Adrenal gland (tissue), 12 donors: ENCODE results near the gene C1QTNF4. TPM values are rescaled to one million over a fixed set of nuclear protein-coding genes. Genes with fewer than 3 reads are reported as not detected.
"Not testable (repeated sequence)": the region's sequence is repeated elsewhere in the genome, so short reads cannot be mapped to it uniquely, and the experiment has no call there.

Experiments used
- DNase-seq, 7 donors: peaks; one replicate each; pipeline ENCODE4 v3.0.0-alpha.2; 2019 to 2020
- H3K27ac ChIP-seq, 5 donors: fragments of 200-600 bp; sonication (generic) in 4 of 5; 1 replicate in 3 of 5; 2 replicates in 2 of 5; pipeline versions ENCODE4 v1.5.1 to v1.8.0; 2016 to 2020; ENCODE audit warnings: mild to moderate bottlenecking in 1 of 5
- H3K27me3 ChIP-seq: fragments of 200-600 bp; 2 replicates; pipeline ENCODE4 v1.8.0; 2021
- H3K36me3 ChIP-seq, 2 donors: fragments of 200-600 bp; replicated peaks in 1 of 2; 1 replicate in 1 of 2; 2 replicates in 1 of 2; pipeline versions ENCODE4 v1.5.1 to v1.8.0; 2018 to 2022
- H3K4me1 ChIP-seq, 2 donors: fragments of 200-600 bp; replicated peaks in 1 of 2; 1 replicate in 1 of 2; 2 replicates in 1 of 2; pipeline versions ENCODE4 v1.5.1 to v1.8.0; 2018 to 2021
- H3K4me3 ChIP-seq, 4 donors: fragments of 200-600 bp; sonication (generic) in 3 of 4; one replicate each; pipeline ENCODE4 v1.5.1; 2016 to 2018
- H3K9me3 ChIP-seq, 3 donors: fragments of 200-600 bp; sonication (generic) in 1 of 3; replicated peaks in 1 of 3; 1 replicate in 2 of 3; 2 replicates in 1 of 3; pipeline versions ENCODE4 v1.5.1 to v1.8.0; 2016 to 2021
- CTCF ChIP-seq, 6 experiments: fragments of 450-650 bp in 4 of 6; fragments of 200-600 bp in 2 of 6; sonication (generic) in 1 of 6; IDR thresholded peaks; 1 replicate in 5 of 6; 2 replicates in 1 of 6; pipeline versions ENCODE4 v1.5.1 to v1.8.0; 2016 to 2021; ENCODE audit warnings: antibody characterized with exemption in 6 of 6, mild to moderate bottlenecking in 2 of 6, moderate library complexity in 1 of 6
- POLR2A ChIP-seq, 2 donors: fragments of 450-650 bp; IDR thresholded peaks; one replicate each; pipeline ENCODE4 v1.6.1; 2017; ENCODE audit warnings: antibody characterized with exemption in 2 of 2, mild to moderate bottlenecking in 2 of 2, moderate library complexity in 1 of 2
- WGBS, 4 donors: extraction: QIAGEN DNeasy Blood & Tissue Kit in 2 of 4; methylation state at CpG; one replicate each; pipeline versions ENCODE4 v1.1.5 to v1.1.7; 2013 to 2017; 5-methylcytosine and 5-hydroxymethylcytosine counted together
- intact Hi-C, 2 donors: fragments of 100-400 bp; cut with DNase I; formaldehyde crosslinking; loops; one replicate each; pipeline versions ENCODE4 v1.14.1 to v1.15.0; 2022 to 2023
- polyA plus RNA-seq, 3 donors: library from polyadenylated mRNA; stranded (reverse); fragments of 200-250 nt in 2 of 3; fragments of 350-450 nt in 1 of 3; fragmentation: Illumina TruSeq in 1 of 3; extraction: RNeasy Lipid Tissue Mini Kit (QIAGEN cat#74804) in 1 of 3; gene quantifications; one replicate each; pipeline ENCODE4 v1.2.3, GENCODE V29; 2013 to 2014
- total RNA-seq, 9 donors: library from RNA; depleted of rRNA in 4 of 9; stranded (reverse); fragments of >200 nt in 4 of 9; fragments of 120-200 nt in 1 of 9; fragmentation: NEBNext Ultra II Directional in 1 of 9; extraction: Animal tissue kit (Norgen Biotek cat#: 25700) in 1 of 9; gene quantifications; one replicate each; pipeline versions ENCODE4 v1.1.0 to v1.2.4, GENCODE V29; 2013 to 2023
- donor health status: healthy with polysubstance abuse.
- donor health status: Bipolar disorder and iron deficiency.
- donor health status: DM: yes; HTN: yes; CAD: no.
- donor health status: DM: no; HTN: no; CAD: no.
- donor health status: DM: no; HTN: no; CAD: no.
- donor health status: DM: yes; HTN: yes; CAD: no.

C1QTNF4 gene
- total and polyA plus RNA-seq, 12 donors: 0.74 to 6.8 (median 2.6) TPM; not detected in 1

- peak in 3 of 7 donors; percentile 35 to 58 (median 38) for DNase-seq
- no peaks in the 10 kb centered on the region for H3K27me3 ChIP-seq
- 37 to 43% (median 39%) methylated on average over 17 of the region's 17 CpGs for WGBS, 4 donors
- no peaks in the 10 kb centered on the region for H3K9me3 ChIP-seq
- TF ChIP-seq POLR2A (IDR thresholded peaks at IDR 0.05) (no peak), CTCF (IDR thresholded peaks at IDR 0.05) (no peak)
- peak overlapping the region; percentile 69 to 99 (median 98) for H3K4me3 ChIP-seq
- H3K4me1 ChIP-seq: peaks cover 0 to 18% of the 10 kb centered on the region in 2 donors
- intact Hi-C loops: no loop called here
- H3K27ac ChIP-seq: peak overlapping the region in 4 of 5 donors; percentile 73 to 88 (median 80)
- peaks cover 0 to 8% of the 10 kb centered on the region in 2 donors for H3K36me3 ChIP-seq
These were observed 28.0 kb downstream of the C1QTNF4 start for GRCh38 chr11:47566149-47566698.

- H3K36me3 ChIP-seq: peaks cover 0 to 5% of the 10 kb centered on the region in 2 donors
- DNase-seq: peak; percentile 70 to 84 (median 81)
- H3K27me3 ChIP-seq: no peaks in the 10 kb centered on the region
- peaks cover 0 to 18% of the 10 kb centered on the region in 2 donors for H3K4me1 ChIP-seq
- 0 to 2% (median 1%) methylated on average over 7 to 86 of the region's 86 CpGs for WGBS, 4 donors
- no peaks in the 10 kb centered on the region for H3K9me3 ChIP-seq
- intact Hi-C loops: no loop called here
- TF ChIP-seq CTCF (IDR thresholded peaks at IDR 0.05) (no peak), POLR2A (IDR thresholded peaks at IDR 0.05) (peak; percentile 76 to 78)
- H3K27ac ChIP-seq: peak within 1 kb of the TSS in 4 of 5 donors; percentile 73 to 88 (median 80)
- peak within 1 kb of the TSS; percentile 69 to 99 (median 98) for H3K4me3 ChIP-seq
These were observed 28.7 kb downstream of the C1QTNF4 start, which contains the start of gene PTPMT1 for GRCh38 chr11:47565340-47566148. TSS of gene PTPMT1 (plus strand) at chr11:47565599. CDS start at chr11:47565623, 24 bp downstream.

GRCh38 chr11:47564933-47565339 lies 29.3 kb downstream of the C1QTNF4 start:
- H3K36me3 ChIP-seq: peaks cover 0 to 3% of the 10 kb centered on the region in 2 donors
- H3K4me3 ChIP-seq: peak overlapping the region in 2 of 4 donors; percentile 98
- no peaks in the 10 kb centered on the region for H3K27me3 ChIP-seq
- H3K9me3 ChIP-seq: no peaks in the 10 kb centered on the region
- H3K27ac ChIP-seq: peak overlapping the region in 3 of 5 donors; percentile 76 to 88 (median 83)
- intact Hi-C loops: no loop called here
- H3K4me1 ChIP-seq: peaks cover 0 to 18% of the 10 kb centered on the region in 2 donors
- TF ChIP-seq POLR2A (IDR thresholded peaks at IDR 0.05): no peak
- TF ChIP-seq CTCF (IDR thresholded peaks at IDR 0.05): no peak
- WGBS, 4 donors: 12 to 18% (median 15%) methylated on average over 9 to 11 of the region's 11 CpGs
- DNase-seq: no peak

- H3K4me1 ChIP-seq: peaks cover 0 to 18% of the 10 kb centered on the region in 2 donors
- H3K27me3 ChIP-seq, H3K9me3 ChIP-seq, H3K27ac ChIP-seq, H3K36me3 ChIP-seq, H3K4me3 ChIP-seq, intact Hi-C loops: not testable (repeated sequence)
- 92 to 97% (median 94%) methylated on average over 10 of the region's 10 CpGs for WGBS, 4 donors
- peak in 1 of 7 donors; percentile 30 for DNase-seq
These were observed 29.8 kb downstream of the C1QTNF4 start for GRCh38 chr11:47564366-47564765.

GRCh38 chr11:47562393-47562792 lies 31.8 kb downstream of the C1QTNF4 start:
- 93 to 99% (median 98%) methylated on average over 4 of the region's 4 CpGs for WGBS, 4 donors
- H3K36me3 ChIP-seq, H3K27ac ChIP-seq, H3K9me3 ChIP-seq, DNase-seq, H3K27me3 ChIP-seq, intact Hi-C loops, H3K4me3 ChIP-seq: not testable (repeated sequence)
- H3K4me1 ChIP-seq: peaks cover 0 to 18% of the 10 kb centered on the region in 2 donors
